Measurements from ENCODE around the gene MAML3.

DNA sequence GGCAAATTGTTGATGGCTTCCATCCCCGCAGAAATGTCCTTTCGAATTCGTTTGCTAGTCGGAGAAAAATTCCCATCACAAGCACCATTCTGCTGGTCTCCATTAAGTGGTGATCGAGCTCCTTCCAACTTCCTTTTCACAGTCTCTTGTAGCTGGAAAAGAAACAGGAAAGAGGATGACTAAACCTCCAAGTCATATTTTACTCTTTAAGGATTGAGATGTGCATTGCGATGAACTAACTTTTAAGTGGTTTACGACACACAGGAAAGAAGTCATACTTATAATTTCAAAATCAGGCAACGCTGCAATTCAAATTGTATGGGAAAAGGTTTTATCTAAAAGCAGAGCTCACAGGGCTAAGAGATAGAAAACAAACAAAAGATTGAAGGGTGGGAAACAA, 263.2 kb downstream of the MAML3 start:
- TF ChIP-seq, protein P1, sequence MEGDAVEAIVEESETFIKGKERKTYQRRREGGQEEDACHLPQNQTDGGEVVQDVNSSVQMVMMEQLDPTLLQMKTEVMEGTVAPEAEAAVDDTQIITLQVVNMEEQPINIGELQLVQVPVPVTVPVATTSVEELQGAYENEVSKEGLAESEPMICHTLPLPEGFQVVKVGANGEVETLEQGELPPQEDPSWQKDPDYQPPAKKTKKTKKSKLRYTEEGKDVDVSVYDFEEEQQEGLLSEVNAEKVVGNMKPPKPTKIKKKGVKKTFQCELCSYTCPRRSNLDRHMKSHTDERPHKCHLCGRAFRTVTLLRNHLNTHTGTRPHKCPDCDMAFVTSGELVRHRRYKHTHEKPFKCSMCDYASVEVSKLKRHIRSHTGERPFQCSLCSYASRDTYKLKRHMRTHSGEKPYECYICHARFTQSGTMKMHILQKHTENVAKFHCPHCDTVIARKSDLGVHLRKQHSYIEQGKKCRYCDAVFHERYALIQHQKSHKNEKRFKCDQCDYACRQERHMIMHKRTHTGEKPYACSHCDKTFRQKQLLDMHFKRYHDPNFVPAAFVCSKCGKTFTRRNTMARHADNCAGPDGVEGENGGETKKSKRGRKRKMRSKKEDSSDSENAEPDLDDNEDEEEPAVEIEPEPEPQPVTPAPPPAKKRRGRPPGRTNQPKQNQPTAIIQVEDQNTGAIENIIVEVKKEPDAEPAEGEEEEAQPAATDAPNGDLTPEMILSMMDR (IDR thresholded peaks at IDR 0.05) = no peak
- TF ChIP-seq POLR2A (IDR thresholded peaks at IDR 0.05) = no peak
- no peak for TF ChIP-seq EP300 (IDR thresholded peaks at IDR 0.05; ENCODE audit: low read depth)

All from transverse colon (tissue), 3 donors.